K562 (cell line): ENCODE data around the gene LRRK1. TPM values are rescaled to one million over a fixed set of nuclear protein-coding genes. Genes with fewer than 3 reads are reported as not detected.

ENCODE experiments used
- ATAC-seq: fragments of 200-7000 bp; cut with Tn5 transposase; 3 replicates; pipeline ENCODE4 v1.9.1; 2020; ENCODE audit warnings: moderate library complexity
- BruUV-seq: library from RNA; stranded (reverse); fragments of 400-500 nt; replicated peaks from 2 replicates; lab custom pipeline; 2021; lab: Mats Ljungman, UMichigan
- CTCF ChIA-PET: fragments of 300-600 bp; formaldehyde crosslinking; extraction: SDS; loops from one replicate; lab custom pipeline; 2021; ENCODE audit warnings: low intra/inter-chr PET ratio; lab: Yijun Ruan, JAX
- POLR2A ChIA-PET: fragments of 300-600, 350-650 bp; sonication (Branson Sonifier 250); formaldehyde crosslinking; extraction: SDS; loops from one replicate; lab custom pipeline; 2021; ENCODE audit warnings: antibody characterized with exemption, inconsistent platforms; lab: Yijun Ruan, JAX
- DNase-seq, 4 experiments: peaks; one replicate each; pipeline versions ENCODE4 v3.0.0 to v3.0.0-alpha.2; 2011 to 2018; ENCODE audit warnings: low spot score in 3 of 4, mixed read lengths in 3 of 4; ENCODE audit errors: extremely low read depth in 1 of 4
- FAIRE-seq: peaks from 2 replicates; lab custom pipeline; 2011; peaks lifted over from hg19 to GRCh38; lab: Jason Lieb, UNC
- H2AFZ ChIP-seq: 2 replicates; pipeline ENCODE4 v1.6.0; 2011; ENCODE audit warnings: low read depth, low read length, control low read depth, inconsistent platforms
- H3K27ac ChIP-seq: fragments of 200-600 bp; 3 replicates; pipeline ENCODE4 v1.8.0; 2011; ENCODE audit warnings: low read depth, mild to moderate bottlenecking, control low read depth, inconsistent platforms, low read length, moderate library complexity, mixed read lengths; ENCODE audit errors: extremely low read depth
- H3K27me3 ChIP-seq, 2 experiments: fragments of 300-600 bp in 1 of 2; 2 replicates in 1 of 2; 3 replicates in 1 of 2; pipeline versions ENCODE4 v1.6.0 to v1.8.0; 2011; ENCODE audit warnings: inconsistent platforms in 2 of 2, low read length in 2 of 2, mild to moderate bottlenecking in 1 of 2, mixed read lengths in 1 of 2, moderate library complexity in 1 of 2; ENCODE audit not compliant: control insufficient read depth in 2 of 2, insufficient read depth in 2 of 2
- H3K36me3 ChIP-seq: fragments of 300-600 bp; 3 replicates; pipeline ENCODE4 v1.8.0; 2011; ENCODE audit warnings: mild to moderate bottlenecking, low read length, inconsistent platforms; ENCODE audit not compliant: control insufficient read depth, insufficient read depth
- H3K4me1 ChIP-seq, 2 experiments: fragments of 200-600 bp in 1 of 2; replicated peaks in 1 of 2; 2 replicates in 1 of 2; 3 replicates in 1 of 2; pipeline versions ENCODE4 v1.5.1 to v1.8.0; 2011; ENCODE audit warnings: inconsistent platforms in 2 of 2, low read length in 2 of 2, mild to moderate bottlenecking in 1 of 2, mixed read lengths in 1 of 2, moderate library complexity in 1 of 2; ENCODE audit not compliant: control insufficient read depth in 2 of 2, insufficient read depth in 2 of 2
- H3K4me2 ChIP-seq: 2 replicates; pipeline ENCODE4 v1.6.1; 2011; ENCODE audit warnings: low read length, control low read depth, inconsistent platforms, mixed read lengths; ENCODE audit not compliant: insufficient read depth
- H3K4me3 ChIP-seq: fragments of 200-600 bp; sonication (generic), shearing (Covaris generic); 2 replicates; pipeline ENCODE4 v1.5.1; 2016; ENCODE audit warnings: control low read depth, inconsistent platforms
- H3K79me2 ChIP-seq: fragments of 200-600 bp; 3 replicates; pipeline ENCODE4 v1.8.0; 2011; ENCODE audit warnings: low read length, inconsistent platforms; ENCODE audit not compliant: control insufficient read depth, insufficient read depth
- H3K9ac ChIP-seq, 2 experiments: 2 replicates each; pipeline versions ENCODE4 v1.6.0 to v1.6.1; 2011; ENCODE audit warnings: low read depth in 2 of 2, low read length in 2 of 2, control low read depth in 1 of 2, inconsistent platforms in 1 of 2, mild to moderate bottlenecking in 1 of 2, mixed read lengths in 1 of 2; ENCODE audit not compliant: insufficient read depth in 1 of 2
- H3K9me1 ChIP-seq: one replicate; pipeline ENCODE4 v1.6.0; 2011; ENCODE audit warnings: inconsistent platforms, mild to moderate bottlenecking, low read length, moderate library complexity; ENCODE audit not compliant: control insufficient read depth, insufficient read depth
- H3K9me3 ChIP-seq: replicated peaks from 2 replicates; pipeline ENCODE4 v1.5.1; 2011; ENCODE audit warnings: low read depth, low read length, inconsistent platforms; ENCODE audit not compliant: control insufficient read depth, insufficient read depth
- H4K20me1 ChIP-seq: replicated peaks from 2 replicates; pipeline ENCODE4 v1.6.1; 2011; ENCODE audit warnings: low read length, inconsistent platforms, mixed read lengths; ENCODE audit not compliant: control insufficient read depth, insufficient read depth
- EP400 ChIP-seq: fragments of 450-650 bp; IDR thresholded peaks from 2 replicates; pipeline ENCODE4 v1.6.1; 2017; ENCODE audit warnings: antibody characterized with exemption, mild to moderate bottlenecking, moderate library complexity
- GATAD2B ChIP-seq: fragments of 450-650 bp; IDR thresholded peaks from 2 replicates; pipeline ENCODE4 v1.6.1; 2017; ENCODE audit warnings: mild to moderate bottlenecking, borderline replicate concordance
- HDAC2 ChIP-seq: fragments of 450-650 bp; IDR thresholded peaks from 2 replicates; pipeline ENCODE4 v1.6.1; 2016; ENCODE audit warnings: mild to moderate bottlenecking
- HLTF ChIP-seq: fragments of 450-650 bp; IDR thresholded peaks from 2 replicates; pipeline ENCODE4 v1.6.1; 2016
- HNRNPH1 ChIP-seq: fragments of 200-400 bp; formaldehyde crosslinking; optimal IDR thresholded peaks from 2 replicates; pipeline ENCODE3; 2017; ENCODE audit warnings: low read depth, mild to moderate bottlenecking, low read length, moderate library complexity
- KDM5B ChIP-seq: fragments of 200-600 bp; sonication (generic); IDR thresholded peaks from 2 replicates; pipeline ENCODE4 v1.6.1; 2012; ENCODE audit warnings: low read depth, mild to moderate bottlenecking, moderate library complexity, low read length, control low read depth, inconsistent platforms; ENCODE audit not compliant: insufficient replicate concordance
- TAF7 ChIP-seq: fragments of 450-650 bp; IDR thresholded peaks from 2 replicates; pipeline ENCODE4 v1.6.1; 2016; ENCODE audit warnings: missing genetic modification characterization, missing compliant biosample characterization
- TEAD4 ChIP-seq, 2 experiments: sonication (generic) in 1 of 2; formaldehyde crosslinking in 1 of 2; IDR thresholded peaks; 2 replicates each; pipeline versions ENCODE4 v1.6.1 to v1.8.0; 2012 to 2022; ENCODE audit warnings: borderline replicate concordance in 1 of 2, inconsistent platforms in 1 of 2, low read length in 1 of 2, mild to moderate bottlenecking in 1 of 2, missing genetic modification reagents in 1 of 2
- ZBTB8A ChIP-seq: fragments of 450-650 bp; IDR thresholded peaks from 2 replicates; pipeline ENCODE4 v1.6.1; 2018; ENCODE audit warnings: mild to moderate bottlenecking, moderate library complexity; ENCODE audit not compliant: partially characterized antibody
- ZNF184 ChIP-seq: sonication (generic); formaldehyde crosslinking; IDR thresholded peaks from 2 replicates; pipeline ENCODE4 v1.5.0; 2020; ENCODE audit warnings: missing genetic modification reagents
- ZNF444 ChIP-seq: fragments of 250-450 bp; sonication (Bioruptor Pico); IDR thresholded peaks from 2 replicates; pipeline ENCODE4 v1.4.0; 2020; ENCODE audit warnings: mild to moderate bottlenecking, moderate library complexity
- ZSCAN29 ChIP-seq: fragments of 450-650 bp; IDR thresholded peaks from 2 replicates; pipeline ENCODE4 v1.6.1; 2017
- WGBS: fragments of 100-300 bp; shearing (Covaris generic); methylation state at CpG from one replicate; pipeline ENCODE4 v1.1.6; 2016; ENCODE audit warnings: low coverage, mixed read lengths; ENCODE audit not compliant: insufficient coverage; ENCODE audit errors: missing lambda C conversion rate; 5-methylcytosine and 5-hydroxymethylcytosine counted together
- in situ Hi-C: fragments of 300-500 bp; cut with MboI; formaldehyde crosslinking; loops from 4 replicates; pipeline ENCODE4 v1.15.0; 2018; ENCODE audit warnings: inconsistent platforms, mixed read lengths
- intact Hi-C: fragments of 100-400 bp; cut with micrococcal nuclease; formaldehyde crosslinking; loops from 2 replicates; pipeline ENCODE4 v1.14.2; 2022
- polyA plus RNA-seq, 8 experiments: library from polyadenylated mRNA; depleted of rRNA in 4 of 8; stranded (reverse) in 5 of 8; unstranded in 3 of 8; fragments of >200 nt; fragmentation: Nextera tagmentation in 2 of 8; fragmentation: Illumina TruSeq in 1 of 8; extraction: Ambion mirVana in 2 of 8; extraction: Trizol in 1 of 8; gene quantifications; 2 replicates each; pipeline versions ENCODE4 v1.2.1 to v1.2.3, GENCODE V29; 2011 to 2014; ENCODE audit warnings: inconsistent platforms in 1 of 8, missing spikeins in 1 of 8
- total RNA-seq, 7 experiments: library from RNA; depleted of rRNA in 6 of 7; stranded (reverse); fragments of >200 nt in 6 of 7; fragmentation: Illumina TruSeq in 2 of 7; extraction: Trizol in 2 of 7; gene quantifications; 2 replicates each; pipeline versions ENCODE4 v1.2.1 to v1.2.3, GENCODE V29; 2011 to 2021; ENCODE audit warnings: low replicate concordance in 1 of 7
- TF ChIP-seq, protein P1 (sequence below): sonication (generic); formaldehyde crosslinking; IDR thresholded peaks from 2 replicates; pipeline ENCODE4 v1.8.1; 2023; ENCODE audit warnings: mild to moderate bottlenecking, missing genetic modification reagents
- TF ChIP-seq, protein P2 (sequence below), 3 experiments: IDR thresholded peaks in 2 of 3; conservative IDR thresholded peaks in 1 of 3; 2 replicates each; pipeline ENCODE4 v1.5.1; 2011 to 2012; ENCODE audit warnings: low read length in 3 of 3, mild to moderate bottlenecking in 3 of 3, control low read depth in 2 of 3, improper control_type of control experiment in 1 of 3, inconsistent platforms in 1 of 3, low read depth in 1 of 3, mixed read lengths in 1 of 3, moderate library complexity in 1 of 3; ENCODE audit not compliant: insufficient read depth in 2 of 3
- TF ChIP-seq, protein P3 (sequence below): fragments of 250-450 bp; sonication (Bioruptor Pico); IDR thresholded peaks from 2 replicates; pipeline ENCODE4 v1.5.0; 2021; ENCODE audit warnings: mild to moderate bottlenecking, borderline replicate concordance

LRRK1 gene
- total and polyA plus RNA-seq, 9 of the 15 experiments (the other 6 are each of a cell fraction or from before 2014, with no cell fraction given): 0.01 to 1.5 (median 0.11) TPM

GRCh38 chr15:101067660-101068522 is 148.7 kb downstream of the LRRK1 start (continued):
- TF ChIP-seq TEAD4 (IDR thresholded peaks at IDR 0.05; ENCODE audit: low read length): no peak
- no peak for TF ChIP-seq TEAD4 (CRISPR knock-in tag; IDR thresholded peaks at IDR 0.05; ENCODE audit: borderline replicate concordance)

DNA sequence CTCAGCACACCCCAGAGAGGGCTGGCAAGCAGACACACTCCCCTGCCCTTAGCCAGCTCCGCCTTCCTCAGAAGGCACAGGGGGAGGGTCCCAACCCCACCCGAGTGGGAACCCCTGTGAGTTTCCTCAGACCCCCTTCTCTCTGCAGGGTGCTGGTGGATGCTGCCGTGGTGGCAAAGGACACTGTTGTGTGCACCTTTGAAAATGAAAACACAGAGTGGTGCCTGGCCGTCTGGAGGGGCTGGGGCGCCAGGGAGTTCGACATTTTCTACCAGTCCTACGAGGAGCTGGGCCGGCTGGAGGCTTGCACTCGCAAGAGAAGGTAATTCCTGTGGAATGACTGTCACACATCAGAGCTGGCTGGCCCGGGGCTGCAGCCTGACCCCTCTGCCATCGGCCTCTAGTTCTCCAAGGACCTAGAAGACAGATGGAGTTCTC is 149.4 kb downstream of the LRRK1 start:
- Histone ChIP-seq H3K4me3 (no peak overlapping the region), H2AFZ (no peak overlapping the region), H3K27me3 (peaks cover 47 to 79% of the 10 kb centered on the region in 2 experiments), H3K79me2 (no peaks in the 10 kb centered on the region), H3K4me2 (no peak overlapping the region), H3K9ac (no peak overlapping the region), H4K20me1 (peaks cover 16% of the 10 kb centered on the region; the same call in 1 of the 2 replicates), H3K36me3 (no peaks in the 10 kb centered on the region), H3K9me3 (no peaks in the 10 kb centered on the region), H3K27ac (no peak overlapping the region), H3K4me1 (no peaks in the 10 kb centered on the region; a peak in 2 of 5 replicates), H3K9me1 (no peaks in the 10 kb centered on the region)
- ChIA-PET POLR2A (interaction anchor here (1.1 kb wide), 1 partner anchor 163 kb away, joined by 3 read pairs; no protein-coding TSS in a partner anchor), CTCF (no interaction called here)
- 3% methylated on average over 11 of the region's 11 CpGs for WGBS
- intact Hi-C loops (no loop called here), in situ Hi-C loops (no loop called here)
- FAIRE-seq (no peak), ATAC-seq (no peak), DNase-seq (no peak)
- no TSS peak for BruUV-seq
- TF ChIP-seq, protein P1, sequence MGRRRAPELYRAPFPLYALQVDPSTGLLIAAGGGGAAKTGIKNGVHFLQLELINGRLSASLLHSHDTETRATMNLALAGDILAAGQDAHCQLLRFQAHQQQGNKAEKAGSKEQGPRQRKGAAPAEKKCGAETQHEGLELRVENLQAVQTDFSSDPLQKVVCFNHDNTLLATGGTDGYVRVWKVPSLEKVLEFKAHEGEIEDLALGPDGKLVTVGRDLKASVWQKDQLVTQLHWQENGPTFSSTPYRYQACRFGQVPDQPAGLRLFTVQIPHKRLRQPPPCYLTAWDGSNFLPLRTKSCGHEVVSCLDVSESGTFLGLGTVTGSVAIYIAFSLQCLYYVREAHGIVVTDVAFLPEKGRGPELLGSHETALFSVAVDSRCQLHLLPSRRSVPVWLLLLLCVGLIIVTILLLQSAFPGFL (CRISPR knock-in tag): no peak
- TF ChIP-seq EP400 (no peak), GATAD2B (no peak), HNRNPH1 (no peak), HDAC2 (no peak), TAF7 (tag) (no peak), HLTF (no peak), ZSCAN29 (no peak), ZBTB8A (no peak), ZNF444 (CRISPR knock-in tag) (no peak), ZNF184 (CRISPR knock-in tag) (no peak), KDM5B (no peak)
- TF ChIP-seq, protein P2, sequence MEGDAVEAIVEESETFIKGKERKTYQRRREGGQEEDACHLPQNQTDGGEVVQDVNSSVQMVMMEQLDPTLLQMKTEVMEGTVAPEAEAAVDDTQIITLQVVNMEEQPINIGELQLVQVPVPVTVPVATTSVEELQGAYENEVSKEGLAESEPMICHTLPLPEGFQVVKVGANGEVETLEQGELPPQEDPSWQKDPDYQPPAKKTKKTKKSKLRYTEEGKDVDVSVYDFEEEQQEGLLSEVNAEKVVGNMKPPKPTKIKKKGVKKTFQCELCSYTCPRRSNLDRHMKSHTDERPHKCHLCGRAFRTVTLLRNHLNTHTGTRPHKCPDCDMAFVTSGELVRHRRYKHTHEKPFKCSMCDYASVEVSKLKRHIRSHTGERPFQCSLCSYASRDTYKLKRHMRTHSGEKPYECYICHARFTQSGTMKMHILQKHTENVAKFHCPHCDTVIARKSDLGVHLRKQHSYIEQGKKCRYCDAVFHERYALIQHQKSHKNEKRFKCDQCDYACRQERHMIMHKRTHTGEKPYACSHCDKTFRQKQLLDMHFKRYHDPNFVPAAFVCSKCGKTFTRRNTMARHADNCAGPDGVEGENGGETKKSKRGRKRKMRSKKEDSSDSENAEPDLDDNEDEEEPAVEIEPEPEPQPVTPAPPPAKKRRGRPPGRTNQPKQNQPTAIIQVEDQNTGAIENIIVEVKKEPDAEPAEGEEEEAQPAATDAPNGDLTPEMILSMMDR (IDR thresholded peaks at IDR 0.05 in 2 of 3, conservative IDR thresholded peaks at IDR 0.05 in 1 of 3; ENCODE audit: insufficient read depth in 2 of 3, low read depth in 1 of 3, low read length in 3 of 3): no peak
- TF ChIP-seq, protein P3, sequence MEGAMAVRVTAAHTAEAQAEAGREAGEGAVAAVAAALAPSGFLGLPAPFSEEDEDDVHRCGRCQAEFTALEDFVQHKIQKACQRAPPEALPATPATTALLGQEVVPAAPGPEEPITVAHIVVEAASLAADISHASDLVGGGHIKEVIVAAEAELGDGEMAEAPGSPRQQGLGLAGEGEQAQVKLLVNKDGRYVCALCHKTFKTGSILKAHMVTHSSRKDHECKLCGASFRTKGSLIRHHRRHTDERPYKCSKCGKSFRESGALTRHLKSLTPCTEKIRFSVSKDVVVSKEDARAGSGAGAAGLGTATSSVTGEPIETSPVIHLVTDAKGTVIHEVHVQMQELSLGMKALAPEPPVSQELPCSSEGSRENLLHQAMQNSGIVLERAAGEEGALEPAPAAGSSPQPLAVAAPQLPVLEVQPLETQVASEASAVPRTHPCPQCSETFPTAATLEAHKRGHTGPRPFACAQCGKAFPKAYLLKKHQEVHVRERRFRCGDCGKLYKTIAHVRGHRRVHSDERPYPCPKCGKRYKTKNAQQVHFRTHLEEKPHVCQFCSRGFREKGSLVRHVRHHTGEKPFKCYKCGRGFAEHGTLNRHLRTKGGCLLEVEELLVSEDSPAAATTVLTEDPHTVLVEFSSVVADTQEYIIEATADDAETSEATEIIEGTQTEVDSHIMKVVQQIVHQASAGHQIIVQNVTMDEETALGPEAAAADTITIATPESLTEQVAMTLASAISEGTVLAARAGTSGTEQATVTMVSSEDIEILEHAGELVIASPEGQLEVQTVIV: no peak
